ENCODE measurements around the gene CBARP.

Gene CBARP

DNA sequence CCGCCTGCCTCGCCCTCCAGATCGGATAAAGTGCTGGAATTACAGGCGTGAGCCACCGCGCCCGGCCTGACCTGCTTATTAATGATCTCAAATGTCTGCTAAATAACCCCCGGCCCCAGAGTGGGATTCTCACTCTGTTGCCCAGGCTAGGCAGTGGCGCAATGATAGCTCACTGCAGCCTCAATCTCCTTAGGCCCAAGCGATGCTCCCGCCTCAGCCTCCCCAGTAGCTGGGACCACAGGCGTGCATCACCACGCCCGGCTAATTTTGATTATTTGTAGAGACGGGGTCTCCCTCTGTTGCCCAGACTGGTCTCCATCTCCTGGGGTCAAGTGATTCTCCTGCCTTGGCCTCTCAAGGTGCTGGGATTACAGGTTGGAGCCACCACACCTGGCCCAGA lies 3.1 kb upstream of the CBARP start:
- DNase-seq (ENCODE audit: low read depth in 2 of 2, low spot score in 1 of 2) = no peak

DNA sequence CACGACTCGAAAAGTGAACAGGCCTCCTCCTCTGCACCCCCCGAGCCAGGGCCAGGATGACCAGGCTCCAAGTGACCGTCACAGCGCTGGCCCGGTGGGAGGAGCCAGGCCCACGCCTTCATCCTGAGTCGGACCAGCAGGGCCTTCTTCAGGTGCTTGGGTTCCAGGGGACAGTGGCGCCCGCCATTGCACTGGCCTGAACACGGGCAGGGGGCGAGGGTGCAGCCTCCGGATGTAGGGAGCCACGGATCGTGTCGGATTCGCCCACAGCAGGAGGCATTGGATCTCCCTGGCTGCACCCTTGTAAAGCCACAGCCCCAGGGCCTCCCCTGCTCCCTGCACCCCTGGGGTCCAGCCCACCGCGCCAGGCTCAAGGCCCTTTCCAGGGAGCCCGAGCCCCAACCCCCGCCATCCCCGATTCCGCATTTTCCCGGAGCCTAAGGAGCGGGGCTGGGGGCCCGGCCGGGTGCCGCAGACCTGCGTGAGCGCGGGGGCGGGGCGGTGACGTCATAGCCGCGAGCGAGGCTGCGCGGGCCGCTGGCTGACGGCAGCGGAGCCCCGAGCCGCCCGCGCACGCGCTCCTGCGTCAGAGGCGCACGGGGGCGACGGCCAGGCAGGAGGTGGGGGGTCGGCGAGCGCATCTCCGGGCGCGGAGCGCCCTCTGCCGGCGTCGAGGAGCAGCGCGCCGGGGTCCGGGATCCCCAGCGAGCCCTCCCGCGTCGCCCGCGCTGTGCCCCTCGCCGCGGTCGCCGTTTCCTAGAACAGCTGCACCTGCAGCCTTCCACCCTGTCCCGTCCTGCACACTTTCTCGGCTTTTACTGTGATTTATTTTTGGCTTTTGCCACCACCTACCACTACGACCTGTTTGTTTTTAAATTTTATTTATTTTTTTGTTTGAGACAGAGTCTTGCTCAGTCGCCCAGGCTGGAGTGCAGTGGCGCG lies 2.3 kb upstream of the CBARP start:
- peak; percentile 81 to 92 for DNase-seq (ENCODE audit: low read depth in 2 of 2, low spot score in 1 of 2)

DNA sequence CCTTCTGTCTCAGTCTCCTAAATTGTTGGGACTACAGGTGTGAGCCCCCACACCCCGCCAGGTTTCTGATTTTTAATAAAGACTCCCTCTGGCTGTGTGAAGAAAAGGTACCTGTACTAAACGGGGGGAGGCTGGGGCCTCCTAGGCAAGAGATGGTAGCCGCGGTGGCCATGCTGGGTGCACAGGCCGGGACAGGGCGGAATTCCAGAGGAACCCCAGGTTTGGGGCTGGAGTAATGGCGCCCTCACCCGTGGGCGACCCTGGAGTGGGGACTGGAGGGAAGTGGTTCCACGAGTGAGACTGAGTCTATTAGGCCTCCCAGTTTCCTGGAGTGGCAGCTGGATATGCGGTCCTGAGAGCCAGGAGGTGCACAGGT lies 1.6 kb upstream of the CBARP start:
- no peak for DNase-seq (ENCODE audit: low read depth in 2 of 2, low spot score in 1 of 2)

DNA sequence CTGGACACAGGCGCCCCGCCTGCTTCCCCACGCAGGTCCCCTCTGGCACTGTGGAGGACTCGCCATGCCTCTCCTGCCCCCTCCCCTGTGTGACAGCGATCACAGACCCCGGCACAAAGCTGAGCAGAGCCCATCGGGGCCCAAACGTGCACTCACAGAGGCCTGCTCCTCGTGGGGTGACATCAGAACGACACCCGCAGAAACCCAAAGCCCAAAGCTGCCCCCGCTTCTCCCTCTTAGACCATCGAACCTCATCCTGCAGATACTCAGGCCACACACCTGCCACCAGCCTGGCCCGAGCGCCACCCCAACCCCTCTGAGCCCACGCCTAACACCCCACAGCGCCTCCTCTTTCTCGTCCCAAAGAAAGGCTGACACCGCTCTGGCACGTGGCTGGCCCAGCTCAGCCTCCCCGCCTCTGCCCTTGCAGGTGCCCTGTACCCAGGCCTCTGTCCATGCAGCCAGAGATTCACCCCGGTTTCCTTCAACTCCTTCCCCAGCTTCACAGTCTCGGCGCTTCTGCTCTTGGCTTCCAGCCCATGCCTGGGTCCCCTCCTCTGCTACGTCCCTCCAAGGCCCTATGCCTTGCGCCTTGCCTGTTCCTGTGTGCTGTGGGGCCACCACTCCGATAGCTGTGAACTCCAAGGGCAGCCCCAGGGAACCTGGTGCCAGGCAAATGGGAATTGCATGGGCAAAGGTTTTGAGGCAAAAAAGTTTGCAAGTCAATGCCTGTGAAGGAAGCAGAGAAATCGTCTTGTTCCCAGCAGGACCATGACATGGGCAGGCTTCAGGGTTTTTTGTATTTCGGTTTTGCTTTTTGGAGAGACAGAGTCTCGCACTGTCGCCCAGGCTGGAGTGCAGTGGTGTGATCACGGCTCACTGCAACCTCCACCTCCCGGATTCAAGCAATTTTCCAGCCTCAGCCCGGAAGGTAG lies 831 bp upstream of the CBARP start:
- no peak for DNase-seq (ENCODE audit: low read depth in 2 of 2, low spot score in 1 of 2)

DNA sequence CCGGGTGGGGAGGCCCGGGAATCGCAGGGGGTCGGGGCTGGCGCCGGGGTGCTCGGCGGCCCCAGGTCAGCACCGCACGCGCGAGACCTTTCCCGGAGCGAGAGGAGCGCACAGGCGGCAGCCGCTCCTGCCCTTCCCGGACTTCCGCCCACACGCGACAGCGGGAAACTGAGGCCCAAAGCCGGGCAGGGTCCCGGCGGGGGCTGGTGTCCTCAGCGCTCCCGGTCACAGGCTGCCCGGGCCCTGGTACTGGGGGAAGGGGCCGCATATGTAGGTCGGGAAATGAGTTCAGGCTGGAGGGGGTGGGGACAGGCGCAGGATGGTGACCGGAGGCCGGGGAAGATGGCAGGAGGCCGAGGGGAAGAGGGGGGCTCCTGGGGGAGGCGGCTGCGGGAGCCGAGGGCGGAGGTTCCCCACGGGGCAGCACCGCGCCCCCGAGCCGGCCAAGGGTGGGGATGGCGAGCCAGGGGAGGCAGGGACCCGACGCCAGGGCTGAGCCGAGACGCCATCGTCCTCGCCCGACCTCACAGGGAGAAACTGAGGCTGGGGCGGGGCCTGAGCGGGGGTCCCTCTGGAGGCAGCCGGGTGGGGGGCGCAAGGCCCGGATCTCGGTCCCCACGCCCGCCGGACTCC lies 662 bp downstream of the CBARP start:
- DNase-seq (ENCODE audit: low read depth in 2 of 2, low spot score in 1 of 2) = no peak

DNA sequence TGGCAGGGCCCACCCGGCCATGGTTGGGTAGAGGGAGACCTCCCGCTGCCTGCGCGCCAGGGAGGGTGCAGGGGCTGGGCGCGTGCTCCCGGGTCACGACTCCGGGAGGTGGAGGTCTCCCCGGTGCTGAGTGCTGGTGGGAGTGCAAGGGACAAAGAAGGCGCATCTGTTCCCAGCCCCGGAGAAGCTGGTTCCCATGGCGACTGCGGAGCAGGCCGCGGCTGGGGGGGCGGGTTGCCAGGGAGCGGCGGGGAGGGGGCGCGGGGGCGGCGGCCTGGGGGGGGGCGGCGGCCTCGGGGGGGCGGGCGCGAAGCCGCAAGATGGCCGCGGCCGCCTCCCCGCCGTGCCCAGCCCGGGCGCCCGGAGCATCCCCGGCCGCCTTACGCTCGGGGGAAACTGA lies 1.2 kb downstream of the CBARP start:
- no peak for DNase-seq (ENCODE audit: low read depth in 2 of 2, low spot score in 1 of 2)

DNA sequence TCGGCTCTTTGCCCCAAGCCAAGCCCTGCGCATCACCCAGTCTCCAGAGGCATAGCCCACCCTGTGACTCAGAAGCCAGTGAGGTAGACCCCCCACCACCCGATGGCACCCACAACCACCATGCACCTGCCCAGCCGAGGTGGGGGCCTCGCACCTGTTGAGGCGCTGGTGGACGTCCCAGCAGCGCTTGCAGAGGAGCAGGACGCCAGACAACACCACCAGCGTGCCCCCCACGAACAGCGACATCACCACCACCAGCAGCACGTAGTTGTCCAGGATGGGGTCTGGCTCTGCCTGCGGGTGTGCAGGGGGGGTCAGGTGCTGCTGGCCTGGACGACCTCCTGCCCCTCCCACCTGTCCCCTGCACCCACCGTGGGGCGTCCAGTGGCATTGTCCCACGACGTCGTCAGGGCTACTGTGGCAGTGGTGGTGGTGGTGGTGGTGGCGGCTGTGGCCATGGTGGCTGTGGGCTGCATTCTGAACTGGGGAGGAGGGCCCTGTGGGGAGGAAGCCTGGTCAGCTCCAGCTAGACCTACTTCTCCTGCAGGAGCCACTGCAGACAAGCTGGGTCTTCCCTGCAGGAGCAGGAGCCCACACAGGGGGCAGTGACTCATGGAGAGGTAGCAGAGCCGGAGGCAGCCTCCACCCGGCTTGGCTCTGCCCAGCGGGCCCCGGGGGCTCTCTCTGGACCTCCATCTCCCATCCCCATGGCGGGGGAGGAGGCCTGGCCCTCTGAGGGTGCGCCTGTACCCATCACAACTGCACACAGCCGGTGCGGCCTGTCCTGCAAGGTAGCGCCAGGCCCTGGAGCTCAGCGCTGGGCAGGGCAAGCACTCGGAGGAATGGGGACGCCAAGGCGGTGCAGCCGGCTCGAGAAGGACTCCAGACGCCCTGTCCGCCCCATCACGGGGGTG lies 1.9 kb downstream of the CBARP start:
- DNase-seq (ENCODE audit: low read depth in 2 of 2, low spot score in 1 of 2) = no peak

DNA sequence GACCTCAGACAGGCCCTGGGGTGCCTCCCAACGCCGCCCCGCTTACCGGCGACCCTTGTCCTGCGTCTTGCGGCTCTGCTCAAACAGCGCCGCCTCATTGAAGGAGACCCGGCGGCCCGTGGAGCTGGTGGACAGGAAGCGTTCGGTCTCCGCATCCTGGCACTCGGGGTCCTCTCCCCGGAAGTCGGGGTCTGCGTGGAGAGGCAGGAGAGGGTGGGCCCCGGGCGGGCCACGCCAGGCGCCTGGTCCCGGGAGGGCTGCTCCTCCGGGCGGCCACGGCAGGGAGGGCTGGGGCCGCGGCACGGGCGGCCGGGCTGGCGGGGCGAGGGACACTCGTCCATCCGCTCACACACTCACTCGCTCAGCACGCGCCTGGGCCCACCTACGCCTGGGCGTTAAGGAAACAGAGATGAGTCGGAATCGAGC lies 2.8 kb downstream of the CBARP start:
- DNase-seq (ENCODE audit: low read depth in 2 of 2, low spot score in 1 of 2) = no peak

DNA sequence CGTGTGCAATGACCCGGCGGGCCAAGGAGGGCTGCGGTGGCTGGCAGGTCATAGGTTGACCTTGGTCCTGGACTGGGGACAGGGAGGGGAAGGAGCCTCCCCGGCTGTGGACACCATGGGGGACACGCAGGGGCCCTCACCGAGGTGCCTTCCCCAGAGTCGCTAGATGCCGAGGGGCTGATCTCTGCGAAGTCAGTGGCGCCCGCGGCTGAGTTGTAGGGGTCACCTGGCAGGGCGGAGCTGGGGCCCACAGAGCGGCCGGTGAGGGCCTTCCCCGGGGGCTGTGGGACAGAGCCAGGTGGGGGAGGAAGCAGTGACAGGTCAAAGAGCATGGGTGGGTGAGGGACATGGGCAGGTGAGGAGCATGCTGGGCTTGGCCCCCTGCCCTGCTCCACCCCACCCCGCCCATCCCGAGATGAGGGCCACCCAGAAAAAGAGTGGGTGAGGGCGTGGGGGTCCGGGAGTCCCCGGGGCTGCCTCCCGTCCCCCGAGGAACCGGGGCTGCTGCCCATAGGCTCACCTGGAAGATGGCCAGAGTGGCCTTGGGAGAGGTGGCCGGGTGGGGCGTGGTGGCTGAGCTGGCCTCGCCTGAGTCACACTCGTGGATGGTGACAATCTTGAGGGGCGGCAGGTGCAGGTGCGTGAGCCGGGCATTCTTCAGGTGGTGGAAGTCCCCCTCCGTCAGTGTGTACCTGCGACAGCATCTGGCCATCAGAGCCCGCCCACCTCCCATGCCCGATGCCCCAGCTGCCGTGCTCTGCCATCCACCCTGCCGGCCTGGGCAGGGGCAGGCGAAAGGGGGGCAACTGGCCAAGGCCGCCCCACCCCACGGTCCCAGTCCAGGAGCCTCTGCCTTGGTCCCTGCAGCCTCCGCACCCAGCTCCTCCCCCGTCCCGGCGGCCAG lies 3.5 kb downstream of the CBARP start:
- DNase-seq (ENCODE audit: low read depth in 2 of 2, low spot score in 1 of 2) = no peak

DNA sequence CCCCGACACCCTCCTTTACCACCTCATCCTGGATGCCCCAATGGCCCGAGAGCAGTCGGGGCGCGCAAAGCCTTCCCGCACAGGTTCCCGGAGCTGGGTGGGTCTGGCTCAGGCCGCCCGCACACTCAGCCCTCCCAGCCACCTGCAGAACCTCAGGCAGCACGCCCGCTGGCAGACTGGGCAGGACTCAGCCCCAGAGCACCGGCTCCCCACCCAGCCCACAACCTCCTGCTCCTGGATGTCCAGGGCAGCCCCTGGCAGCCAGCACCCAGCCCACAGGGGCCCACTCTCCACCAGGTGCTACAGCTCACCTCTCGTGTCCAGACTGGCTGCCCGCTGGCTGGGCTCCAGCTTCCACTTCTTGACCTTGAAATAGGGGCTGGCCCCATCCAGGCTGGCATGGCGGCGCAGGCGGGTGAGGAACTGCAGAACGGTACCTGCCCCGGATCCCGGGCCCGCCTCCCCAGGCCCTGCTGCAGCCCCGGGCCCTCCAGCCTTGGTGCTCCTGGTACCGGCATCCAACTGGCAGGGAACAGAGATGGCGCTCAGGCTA lies 4.6 kb downstream of the CBARP start:
- no peak for DNase-seq (ENCODE audit: low read depth in 2 of 2, low spot score in 1 of 2)

DNA sequence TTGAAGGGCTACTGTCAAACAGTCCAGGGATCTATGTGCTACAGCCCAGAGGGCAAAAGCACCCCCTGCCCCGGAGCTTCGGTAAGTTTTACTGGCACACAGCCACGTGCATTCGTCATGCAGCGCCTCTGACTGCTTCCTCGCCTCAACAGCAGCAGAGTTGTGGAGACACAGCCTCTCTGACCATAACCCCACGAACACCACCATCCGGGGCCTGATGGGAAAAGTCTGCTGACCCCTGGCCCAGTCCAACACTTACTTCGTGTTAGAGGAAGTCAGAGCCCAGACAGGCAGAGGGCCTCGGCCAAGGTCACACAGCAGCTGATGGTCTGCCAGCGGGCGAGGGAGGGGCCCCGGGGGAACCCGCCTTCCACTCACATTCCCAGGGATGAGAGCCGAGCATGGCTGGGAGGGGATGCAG lies 5.1 kb downstream of the CBARP start:
- no peak for DNase-seq (ENCODE audit: low read depth in 2 of 2, low spot score in 1 of 2)

DNA sequence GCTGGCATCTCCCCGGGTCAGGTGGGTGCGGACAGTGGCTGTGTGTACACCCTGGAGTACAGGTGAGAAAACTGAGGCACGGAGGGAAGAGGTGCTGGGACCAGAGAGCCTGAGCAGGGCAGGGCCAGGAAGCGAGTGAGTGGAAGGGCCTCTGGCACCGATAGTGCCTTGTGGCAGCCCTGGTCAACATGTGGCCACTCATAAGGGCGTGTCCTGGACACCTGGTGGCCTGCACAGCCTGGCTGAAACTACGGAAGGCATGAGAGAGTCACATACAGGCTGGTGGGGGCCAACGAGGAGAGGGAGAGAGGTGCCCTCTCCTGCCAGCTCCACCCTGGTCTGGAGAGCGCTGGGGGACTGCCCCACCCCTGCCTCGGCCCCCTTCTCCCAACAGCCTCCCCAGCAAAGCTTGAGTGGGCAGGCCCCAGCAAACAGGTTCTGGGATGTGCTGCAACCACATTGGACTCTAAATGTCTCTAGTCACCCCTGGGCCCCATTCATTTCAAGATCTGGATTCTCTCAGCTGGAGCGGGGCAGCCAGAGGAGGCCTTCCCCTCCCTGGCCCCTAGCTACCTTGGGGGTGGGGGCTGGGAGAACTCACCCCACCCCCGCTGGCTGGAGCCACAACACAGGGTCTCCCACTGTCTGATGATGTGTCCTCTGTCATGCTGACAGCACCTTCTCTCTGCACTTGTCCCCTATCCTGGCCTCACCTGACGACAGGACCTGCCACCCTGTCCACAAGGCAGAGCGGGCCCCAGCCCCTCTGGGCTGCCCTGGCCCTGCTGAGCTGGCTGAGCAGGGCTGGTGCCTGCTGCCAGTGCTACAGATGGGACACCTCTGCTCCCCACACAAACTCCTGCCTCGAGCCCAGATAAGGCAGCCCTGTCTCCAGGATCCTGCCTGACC lies 5.8 kb downstream of the CBARP start:
- no peak for DNase-seq (ENCODE audit: low read depth in 2 of 2, low spot score in 1 of 2)

DNA sequence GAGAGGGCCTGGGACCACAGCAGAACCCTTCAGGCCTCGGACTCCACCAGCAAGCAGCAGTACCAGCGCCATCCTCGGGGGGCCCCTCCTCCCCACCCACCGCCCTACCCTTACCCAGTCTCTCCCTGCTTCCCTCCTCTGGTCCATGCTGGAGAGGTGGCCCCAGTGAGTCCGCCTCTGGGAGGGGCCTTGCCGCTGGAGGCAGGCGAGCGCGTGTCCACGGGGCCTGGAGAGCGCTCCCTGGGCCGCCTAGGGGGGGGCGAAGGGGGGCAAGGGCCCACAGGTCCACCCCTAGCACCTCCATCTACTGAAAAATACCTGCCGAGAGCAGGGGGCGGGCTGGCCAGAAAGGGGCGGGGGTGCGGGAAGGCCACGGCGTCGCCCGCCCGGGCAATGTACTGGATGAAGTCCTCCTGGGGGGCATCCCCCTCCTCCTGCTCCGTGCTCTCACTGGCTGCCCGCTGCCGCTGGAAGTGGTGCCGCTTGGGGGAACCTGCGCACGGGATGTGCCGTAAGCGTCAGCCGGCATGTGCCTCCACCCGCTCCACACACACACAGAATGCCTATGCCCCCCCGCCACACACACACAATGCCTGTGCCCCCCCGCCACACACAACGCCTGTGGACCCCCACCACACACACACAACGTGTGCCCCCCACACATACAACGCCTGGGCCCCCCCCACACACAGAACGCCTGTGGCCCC lies 6.9 kb downstream of the CBARP start:
- DNase-seq (ENCODE audit: low read depth in 2 of 2, low spot score in 1 of 2) = no peak

DNA sequence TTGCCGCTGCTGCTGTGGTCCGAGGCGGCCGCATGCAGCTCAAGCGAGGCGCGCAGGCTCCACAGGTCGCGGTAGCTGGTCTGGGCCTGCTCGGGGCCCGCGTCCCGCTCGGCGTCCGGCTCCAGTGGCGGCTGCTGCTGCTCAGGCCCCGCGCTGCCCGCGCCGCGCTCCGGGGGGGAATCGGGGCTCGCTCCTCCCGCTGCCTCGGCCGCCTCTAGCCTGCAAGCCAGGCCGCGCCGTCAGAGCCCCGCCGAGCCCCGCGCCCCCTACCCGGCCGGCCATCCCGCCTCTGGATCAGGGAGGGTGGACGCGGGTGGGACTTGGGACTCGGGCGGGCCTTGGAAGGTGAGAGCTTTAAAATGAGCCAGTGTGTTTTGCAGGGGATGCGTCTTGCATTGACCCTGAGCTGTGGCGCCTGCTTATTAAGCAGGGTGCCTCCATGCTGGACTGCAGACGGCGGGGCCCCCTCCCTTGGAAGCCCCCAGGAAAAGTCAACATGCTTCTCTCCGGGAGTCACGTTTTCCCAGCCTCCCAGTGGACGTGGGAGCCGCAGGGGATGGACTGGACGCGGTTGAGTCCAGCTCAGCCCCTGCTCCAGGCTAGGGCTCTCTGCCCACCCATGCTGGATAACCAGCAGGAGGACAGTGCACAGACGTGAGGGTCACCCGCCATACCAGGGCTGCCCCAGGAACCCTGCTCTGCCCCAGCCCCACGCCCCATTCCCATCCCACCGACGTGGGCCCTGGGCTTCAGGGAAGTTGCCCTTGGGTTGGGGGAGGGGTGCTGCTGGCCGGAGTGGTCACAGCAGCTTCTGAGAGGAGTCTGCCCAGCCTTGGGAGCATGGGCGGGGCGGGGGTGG lies 7.7 kb downstream of the CBARP start:
- DNase-seq (ENCODE audit: low read depth in 2 of 2, low spot score in 1 of 2) = no peak

DNA sequence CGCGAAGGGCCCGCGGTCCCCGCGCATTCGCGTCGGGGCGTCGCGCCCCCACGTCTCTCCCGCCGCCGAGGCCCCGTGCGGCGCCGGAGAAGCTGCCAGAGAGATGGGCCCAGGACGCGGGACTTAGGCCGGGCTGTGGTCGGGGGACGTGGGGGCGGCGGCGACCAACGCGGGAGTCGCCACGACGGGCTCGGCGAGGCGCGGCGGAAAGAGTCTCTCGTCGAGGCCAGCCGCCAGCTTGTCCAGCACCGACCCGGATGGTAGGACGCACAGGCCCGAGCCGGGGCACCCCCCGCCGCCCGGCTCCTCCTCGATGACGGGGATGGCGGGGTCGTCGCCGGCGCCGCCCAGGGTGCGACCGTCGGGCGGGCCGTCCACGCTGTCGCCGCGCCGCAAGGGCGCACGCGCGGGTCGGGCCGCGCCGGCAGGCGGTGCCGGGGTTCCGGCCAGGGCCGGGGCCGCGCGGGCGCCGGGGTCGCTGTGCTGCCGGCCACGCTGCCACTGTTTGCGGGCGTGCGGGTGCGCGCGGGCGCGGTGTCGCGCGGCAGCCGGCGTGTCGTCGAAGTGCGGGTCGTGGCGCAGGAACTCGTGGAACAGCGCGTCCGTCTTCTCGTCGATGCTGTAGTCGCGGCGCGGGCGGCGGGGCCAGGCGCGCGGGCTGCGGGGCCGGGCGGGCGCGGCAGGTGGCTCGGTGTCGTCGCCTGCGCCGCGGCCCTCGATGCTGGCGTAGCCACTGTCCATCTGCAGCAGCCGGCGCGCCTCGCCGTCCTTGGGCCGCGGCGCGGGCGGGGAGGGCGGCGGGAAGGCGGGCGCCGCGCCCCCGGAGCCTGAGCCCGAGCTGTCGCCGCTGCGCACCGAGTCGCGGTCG lies 8.5 kb downstream of the CBARP start:
- no peak for DNase-seq (ENCODE audit: low read depth in 2 of 2, low spot score in 1 of 2)

Measured in stimulated activated CD8-positive, alpha-beta memory T cell treated with anti-CD3 and anti-CD28 coated beads, Interleukin-4, amount 100 ng/mL, for 4 hours (primary cell).